GM19238 (cell line): ENCODE results near the gene KLF13.

Source experiments
- DNase-seq: peaks from one replicate; pipeline ENCODE4 v3.0.0; 2011; ENCODE audit warnings: low spot score; ENCODE audit not compliant: insufficient read length

Gene KLF13

GRCh38 chr15:31326156-31326874, at the start of gene KLF13:
Gene KLF13, plus strand, starts transcription at chr15:31326835. Its CDS starts 378 bp downstream, at chr15:31327213.
- peak; percentile 99 for DNase-seq

GRCh38 chr15:31277335-31278060, 49.1 kb upstream of the KLF13 start:
- no peak for DNase-seq

GRCh38 chr15:31278061-31278445, 48.6 kb upstream of the KLF13 start:
- no peak for DNase-seq

GRCh38 chr15:31278544-31279220, 48.0 kb upstream of the KLF13 start:
- DNase-seq, result no peak

- no peak for DNase-seq
Measured at GRCh38 chr15:31279221-31280045, 47.2 kb upstream of the KLF13 start.

- DNase-seq, result no peak
Measured at GRCh38 chr15:31280046-31280830, 46.4 kb upstream of the KLF13 start.

GRCh38 chr15:31280831-31281216, 45.8 kb upstream of the KLF13 start:
- DNase-seq, result no peak

GRCh38 chr15:31283043-31283442, 43.6 kb upstream of the KLF13 start:
- DNase-seq, result no peak

GRCh38 chr15:31285772-31286261, 40.8 kb upstream of the KLF13 start:
- no peak for DNase-seq

GRCh38 chr15:31291048-31291578, 35.5 kb upstream of the KLF13 start:
- no peak for DNase-seq

GRCh38 chr15:31292391-31293015, 34.1 kb upstream of the KLF13 start:
- no peak for DNase-seq

- DNase-seq, result no peak
Measured at GRCh38 chr15:31293655-31294054, 33.0 kb upstream of the KLF13 start.

GRCh38 chr15:31294067-31294466, 32.6 kb upstream of the KLF13 start:
- DNase-seq, result no peak

- DNase-seq, result no peak
Measured at GRCh38 chr15:31295658-31296057, 31.0 kb upstream of the KLF13 start.

- no peak for DNase-seq
Measured at GRCh38 chr15:31296219-31296645, 30.4 kb upstream of the KLF13 start.

- DNase-seq, result no peak
Measured at GRCh38 chr15:31296646-31297574, 29.7 kb upstream of the KLF13 start.

- DNase-seq, result no peak
Measured at GRCh38 chr15:31297575-31298456, 28.8 kb upstream of the KLF13 start.

- no peak for DNase-seq
Measured at GRCh38 chr15:31298707-31299172, 27.9 kb upstream of the KLF13 start.
